BE2C (cell line): ENCODE measurements around the gene OVCA2.

Source experiments
- DNase-seq: peaks from one replicate; pipeline ENCODE4 v3.0.0-alpha.2; 2020
- H3K27me3 ChIP-seq: fragments of 250-450 bp; sonication (Bioruptor Pico); 2 replicates; pipeline ENCODE4 v1.5.1; 2020; ENCODE audit warnings: mild to moderate bottlenecking
- H3K36me3 ChIP-seq: fragments of 250-450 bp; sonication (Bioruptor Pico); 2 replicates; pipeline ENCODE4 v1.5.1; 2020; ENCODE audit warnings: mild to moderate bottlenecking
- H3K4me1 ChIP-seq: fragments of 250-450 bp; sonication (Bioruptor Pico); 2 replicates; pipeline ENCODE4 v1.5.1; 2020
- H3K4me3 ChIP-seq: 2 replicates; pipeline ENCODE4 v1.5.1; 2011; ENCODE audit warnings: low read depth, low read length
- H3K9me3 ChIP-seq: fragments of 250-450 bp; sonication (Bioruptor Pico); 2 replicates; pipeline ENCODE4 v1.5.1; 2020
- CTCF ChIP-seq: IDR thresholded peaks from 2 replicates; pipeline ENCODE4 v1.5.1; 2012; ENCODE audit warnings: mild to moderate bottlenecking, low read depth, low read length

Gene OVCA2

GRCh38 chr17:2089021-2089422 is 47.2 kb downstream of the OVCA2 start:
- Histone ChIP-seq H3K4me1 (peaks cover 11% of the 10 kb centered on the region), H3K36me3 (no peaks in the 10 kb centered on the region), H3K27me3 (no peaks in the 10 kb centered on the region), H3K4me3 (no peak overlapping the region), H3K9me3 (no peaks in the 10 kb centered on the region)
- TF ChIP-seq CTCF, result no peak
- no peak for DNase-seq

GRCh38 chr17:2090210-2090641 is 48.4 kb downstream of the OVCA2 start:
- no peak for TF ChIP-seq CTCF
- no peak for DNase-seq
- peaks cover 2% of the 10 kb centered on the region; the same call in 1 of the 2 replicates for H3K4me1 ChIP-seq
- H3K36me3 ChIP-seq, result no peaks in the 10 kb centered on the region
- no peak overlapping the region for H3K4me3 ChIP-seq
- H3K9me3 ChIP-seq, result no peaks in the 10 kb centered on the region
- H3K27me3 ChIP-seq, result no peaks in the 10 kb centered on the region

- TF ChIP-seq CTCF, result no peak
- DNase-seq, result no peak
Measured at GRCh38 chr17:2090804-2091534, 49.1 kb downstream of the OVCA2 start.

GRCh38 chr17:2092253-2092652 is 50.4 kb downstream of the OVCA2 start:
- no peak for DNase-seq
- Histone ChIP-seq H3K9me3 (no peaks in the 10 kb centered on the region), H3K27me3 (no peaks in the 10 kb centered on the region), H3K4me1 (no peaks in the 10 kb centered on the region), H3K36me3 (no peaks in the 10 kb centered on the region), H3K4me3 (no peak overlapping the region)
- TF ChIP-seq CTCF, result no peak

More at GRCh38 chr17:2090804-2091534, 49.1 kb downstream of the OVCA2 start:
- no peaks in the 10 kb centered on the region for H3K27me3 ChIP-seq
- no peaks in the 10 kb centered on the region for H3K36me3 ChIP-seq
- no peak overlapping the region for H3K4me3 ChIP-seq
- H3K4me1 ChIP-seq, result no peaks in the 10 kb centered on the region
- no peaks in the 10 kb centered on the region for H3K9me3 ChIP-seq
